ENCODE results near the gene JUP.

DNA sequence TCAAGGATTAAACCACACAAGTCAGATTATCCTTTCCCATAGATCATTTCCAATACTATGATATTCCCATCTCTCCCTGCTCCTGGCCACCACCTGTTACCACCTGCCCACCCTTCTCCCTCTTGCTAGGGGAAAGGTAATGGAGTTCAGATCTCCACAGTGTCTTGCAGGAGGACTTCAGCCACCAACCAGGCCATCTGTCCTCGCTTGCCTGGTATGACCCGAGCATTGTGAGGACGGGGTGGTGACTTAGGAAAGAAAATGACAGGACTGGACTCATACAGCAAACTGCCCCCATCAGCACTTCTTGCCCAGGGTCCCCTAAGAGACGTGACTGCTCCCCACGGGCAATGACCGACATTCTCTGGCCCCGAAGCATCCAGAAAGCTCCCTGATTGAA, 37.1 kb upstream of the JUP start:
- TF ChIP-seq, protein P1, sequence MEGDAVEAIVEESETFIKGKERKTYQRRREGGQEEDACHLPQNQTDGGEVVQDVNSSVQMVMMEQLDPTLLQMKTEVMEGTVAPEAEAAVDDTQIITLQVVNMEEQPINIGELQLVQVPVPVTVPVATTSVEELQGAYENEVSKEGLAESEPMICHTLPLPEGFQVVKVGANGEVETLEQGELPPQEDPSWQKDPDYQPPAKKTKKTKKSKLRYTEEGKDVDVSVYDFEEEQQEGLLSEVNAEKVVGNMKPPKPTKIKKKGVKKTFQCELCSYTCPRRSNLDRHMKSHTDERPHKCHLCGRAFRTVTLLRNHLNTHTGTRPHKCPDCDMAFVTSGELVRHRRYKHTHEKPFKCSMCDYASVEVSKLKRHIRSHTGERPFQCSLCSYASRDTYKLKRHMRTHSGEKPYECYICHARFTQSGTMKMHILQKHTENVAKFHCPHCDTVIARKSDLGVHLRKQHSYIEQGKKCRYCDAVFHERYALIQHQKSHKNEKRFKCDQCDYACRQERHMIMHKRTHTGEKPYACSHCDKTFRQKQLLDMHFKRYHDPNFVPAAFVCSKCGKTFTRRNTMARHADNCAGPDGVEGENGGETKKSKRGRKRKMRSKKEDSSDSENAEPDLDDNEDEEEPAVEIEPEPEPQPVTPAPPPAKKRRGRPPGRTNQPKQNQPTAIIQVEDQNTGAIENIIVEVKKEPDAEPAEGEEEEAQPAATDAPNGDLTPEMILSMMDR (conservative IDR thresholded peaks at IDR 0.05; ENCODE audit: low read depth, low read length), result no peak
- TF ChIP-seq EZH2phosphoT487 (IDR thresholded peaks at IDR 0.05; ENCODE audit: borderline replicate concordance, low read length), result no peak
